ENCODE measurements around the gene GALNT8.

GRCh38 chr12:4681732-4682131 is 38.5 kb upstream of the GALNT8 start:
- TF ChIP-seq, protein P1, sequence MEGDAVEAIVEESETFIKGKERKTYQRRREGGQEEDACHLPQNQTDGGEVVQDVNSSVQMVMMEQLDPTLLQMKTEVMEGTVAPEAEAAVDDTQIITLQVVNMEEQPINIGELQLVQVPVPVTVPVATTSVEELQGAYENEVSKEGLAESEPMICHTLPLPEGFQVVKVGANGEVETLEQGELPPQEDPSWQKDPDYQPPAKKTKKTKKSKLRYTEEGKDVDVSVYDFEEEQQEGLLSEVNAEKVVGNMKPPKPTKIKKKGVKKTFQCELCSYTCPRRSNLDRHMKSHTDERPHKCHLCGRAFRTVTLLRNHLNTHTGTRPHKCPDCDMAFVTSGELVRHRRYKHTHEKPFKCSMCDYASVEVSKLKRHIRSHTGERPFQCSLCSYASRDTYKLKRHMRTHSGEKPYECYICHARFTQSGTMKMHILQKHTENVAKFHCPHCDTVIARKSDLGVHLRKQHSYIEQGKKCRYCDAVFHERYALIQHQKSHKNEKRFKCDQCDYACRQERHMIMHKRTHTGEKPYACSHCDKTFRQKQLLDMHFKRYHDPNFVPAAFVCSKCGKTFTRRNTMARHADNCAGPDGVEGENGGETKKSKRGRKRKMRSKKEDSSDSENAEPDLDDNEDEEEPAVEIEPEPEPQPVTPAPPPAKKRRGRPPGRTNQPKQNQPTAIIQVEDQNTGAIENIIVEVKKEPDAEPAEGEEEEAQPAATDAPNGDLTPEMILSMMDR (IDR thresholded peaks at IDR 0.05): no peak
- TF ChIP-seq POLR2A (IDR thresholded peaks at IDR 0.05): no peak
